OCI-LY1 (cell line): ENCODE results near the gene FOXB2.

Source experiments
- H2AFZ ChIP-seq: fragments of 200-600 bp; sonication (generic), shearing (Covaris generic); 2 replicates; pipeline ENCODE4 v1.6.0; 2014; ENCODE audit warnings: antibody characterized with exemption, mild to moderate bottlenecking, low read length
- H3F3A ChIP-seq: fragments of 200-600 bp; sonication (generic), shearing (Covaris generic); 2 replicates; pipeline ENCODE4 v1.6.0; 2014; ENCODE audit warnings: mild to moderate bottlenecking, antibody characterized with exemption, low read length, moderate library complexity; ENCODE audit not compliant: insufficient read depth
- H3K27ac ChIP-seq: fragments of 200-600 bp; sonication (generic); 2 replicates; pipeline ENCODE4 v1.5.1; 2014; ENCODE audit warnings: low read length, mixed run types, mild to moderate bottlenecking, low read depth; ENCODE audit not compliant: poor library complexity, severe bottlenecking
- H3K27me3 ChIP-seq: fragments of 200-600 bp; sonication (generic); 2 replicates; pipeline ENCODE4 v1.6.0; 2014; ENCODE audit warnings: antibody characterized with exemption, mild to moderate bottlenecking, low read length, moderate library complexity; ENCODE audit not compliant: insufficient read depth
- H3K36me3 ChIP-seq: fragments of 200-600 bp; sonication (generic); 2 replicates; pipeline ENCODE4 v1.6.1; 2014; ENCODE audit warnings: mild to moderate bottlenecking, antibody characterized with exemption, low read length, moderate library complexity, mixed read lengths; ENCODE audit not compliant: insufficient read depth
- H3K4me1 ChIP-seq: fragments of 200-600 bp; sonication (generic); 2 replicates; pipeline ENCODE4 v1.5.1; 2014; ENCODE audit warnings: mild to moderate bottlenecking, low read length, moderate library complexity; ENCODE audit not compliant: insufficient read depth, severe bottlenecking
- H3K4me2 ChIP-seq: fragments of 200-600 bp; sonication (generic), shearing (Covaris generic); 2 replicates; pipeline ENCODE4 v1.6.1; 2014; ENCODE audit warnings: low read length
- H3K4me3 ChIP-seq: fragments of 200-600 bp; sonication (generic); 2 replicates; pipeline ENCODE4 v1.5.1; 2014; ENCODE audit warnings: low read length, low read depth, mild to moderate bottlenecking, mixed read lengths; ENCODE audit not compliant: poor library complexity, severe bottlenecking
- H3K79me2 ChIP-seq: fragments of 200-600 bp; shearing (Covaris generic); 2 replicates; pipeline ENCODE4 v1.6.1; 2016; ENCODE audit warnings: mixed run types, low read length, mixed read lengths; ENCODE audit not compliant: insufficient read depth
- H3K9ac ChIP-seq: fragments of 200-600 bp; sonication (generic), shearing (Covaris generic); 2 replicates; pipeline ENCODE4 v1.6.1; 2014; ENCODE audit warnings: mild to moderate bottlenecking, low read length, mixed read lengths
- H3K9me2 ChIP-seq: fragments of 200-600 bp; sonication (generic), shearing (Covaris generic); 2 replicates; pipeline ENCODE4 v1.6.1; 2014; ENCODE audit warnings: low read depth, mild to moderate bottlenecking, low read length, mixed read lengths
- H3K9me3 ChIP-seq: fragments of 200-600 bp; shearing (Covaris generic); 2 replicates; pipeline ENCODE4 v1.6.1; 2014; ENCODE audit warnings: low read length, mixed read lengths
- H4K20me1 ChIP-seq: fragments of 200-600 bp; sonication (generic), shearing (Covaris generic); 2 replicates; pipeline ENCODE4 v1.6.0; 2016; ENCODE audit warnings: mild to moderate bottlenecking, low read length; ENCODE audit not compliant: insufficient read depth
- CTCF ChIP-seq: fragments of 200-600 bp; sonication (generic), shearing (Covaris generic); IDR thresholded peaks from 2 replicates; pipeline ENCODE4 v1.5.1; 2017; ENCODE audit warnings: mild to moderate bottlenecking, antibody characterized with exemption, low read length, moderate library complexity, mixed read lengths
- EZH2 ChIP-seq: fragments of 200-600 bp; sonication (generic), shearing (Covaris generic); IDR thresholded peaks from 2 replicates; pipeline ENCODE4 v1.8.0; 2017; ENCODE audit warnings: borderline replicate concordance, mixed run types, mild to moderate bottlenecking, antibody characterized with exemption, low read length, moderate library complexity, mixed read lengths

The FOXB2 gene

GRCh38 chr9:77019926-77020412 lies 514 bp downstream of the FOXB2 start:
- Histone ChIP-seq H3K4me1 (no peaks in the 10 kb centered on the region), H3K9ac (no peak overlapping the region), H3K36me3 (no peaks in the 10 kb centered on the region), H3F3A (no peaks in the 10 kb centered on the region), H3K27me3 (no peaks in the 10 kb centered on the region), H4K20me1 (no peaks in the 10 kb centered on the region), H3K4me2 (no peak overlapping the region), H3K9me3 (no peaks in the 10 kb centered on the region), H3K79me2 (no peaks in the 10 kb centered on the region), H3K4me3 (no peak overlapping the region), H3K9me2 (no peaks in the 10 kb centered on the region), H2AFZ (no peak overlapping the region), H3K27ac (no peak overlapping the region)
- TF ChIP-seq EZH2 (no peak), CTCF (no peak)

GRCh38 chr9:77020413-77021290 lies 1.2 kb downstream of the FOXB2 start:
- Histone ChIP-seq H3K36me3 (no peaks in the 10 kb centered on the region), H3K9me2 (no peaks in the 10 kb centered on the region), H3K27ac (no peak overlapping the region), H3K27me3 (no peaks in the 10 kb centered on the region), H3K9ac (no peak overlapping the region), H3K4me3 (no peak overlapping the region), H3K9me3 (no peaks in the 10 kb centered on the region), H3K79me2 (no peaks in the 10 kb centered on the region), H3K4me1 (no peaks in the 10 kb centered on the region), H3K4me2 (no peak overlapping the region), H2AFZ (no peak overlapping the region), H4K20me1 (no peaks in the 10 kb centered on the region), H3F3A (no peaks in the 10 kb centered on the region)
- TF ChIP-seq EZH2 (no peak), CTCF (no peak)

- TF ChIP-seq CTCF (no peak), EZH2 (no peak)
- H3K9me2 ChIP-seq, result no peaks in the 10 kb centered on the region
- H3K4me1 ChIP-seq, result no peaks in the 10 kb centered on the region
- H3K4me2 ChIP-seq, result no peak overlapping the region
- no peaks in the 10 kb centered on the region for H3K79me2 ChIP-seq
- no peak overlapping the region for H3K9ac ChIP-seq
- no peaks in the 10 kb centered on the region for H3K36me3 ChIP-seq
- H3K4me3 ChIP-seq, result no peak overlapping the region
- no peak overlapping the region for H2AFZ ChIP-seq
- no peaks in the 10 kb centered on the region for H3F3A ChIP-seq
- no peaks in the 10 kb centered on the region for H3K9me3 ChIP-seq
- H4K20me1 ChIP-seq, result no peaks in the 10 kb centered on the region
- H3K27me3 ChIP-seq, result no peaks in the 10 kb centered on the region
- no peak overlapping the region for H3K27ac ChIP-seq
These were observed 1.9 kb downstream of the FOXB2 start for GRCh38 chr9:77021291-77021894.
